PC-9 (cell line): Measurements from ENCODE around the gene PPP1R3D. TPM values are rescaled to one million over a fixed set of nuclear protein-coding genes. Genes with fewer than 3 reads are reported as not detected.

Experiments used
- BruUV-seq: library from RNA; stranded (reverse); fragments of 400-500 nt; replicated peaks from 2 replicates; lab custom pipeline; 2021; lab: Mats Ljungman, UMichigan
- CTCF ChIA-PET: fragments of 300-600 bp; sonication (Branson Sonifier 250); formaldehyde crosslinking; loops from one replicate; lab custom pipeline; 2022; ENCODE audit warnings: antibody characterized with exemption; lab: Charles Lee
- POLR2A ChIA-PET: fragments of 300-600 bp; sonication (Branson Sonifier 250); formaldehyde crosslinking; loops from one replicate; lab custom pipeline; 2022; ENCODE audit warnings: antibody characterized with exemption; ENCODE audit not compliant: unreplicated experiment; lab: Charles Lee
- DNase-seq, 2 experiments: peaks; one replicate each; pipeline versions ENCODE4 v3.0.0 to v3.0.0-alpha.2; 2015 to 2022; ENCODE audit warnings: mixed read lengths in 1 of 2
- H2AFZ ChIP-seq: fragments of 200-600 bp; sonication (generic); 2 replicates; pipeline ENCODE4 v1.8.1; 2017; ENCODE audit warnings: antibody characterized with exemption
- H3F3A ChIP-seq: fragments of 200-600 bp; sonication (generic); 2 replicates; pipeline ENCODE4 v1.8.1; 2017; ENCODE audit warnings: antibody characterized with exemption, mild to moderate bottlenecking, low read depth; ENCODE audit not compliant: insufficient read depth
- H3K27ac ChIP-seq: fragments of 200-600 bp; sonication (generic); 2 replicates; pipeline ENCODE4 v1.6.1; 2016; ENCODE audit warnings: mixed run types
- H3K27me3 ChIP-seq: fragments of 200-600 bp; sonication (generic); 2 replicates; pipeline ENCODE4 v1.6.1; 2016; ENCODE audit warnings: low read depth, mixed run types; ENCODE audit not compliant: insufficient read depth
- H3K36me3 ChIP-seq: fragments of 200-600 bp; sonication (generic); 2 replicates; pipeline ENCODE4 v1.6.1; 2016; ENCODE audit warnings: low read depth, mixed run types
- H3K4me1 ChIP-seq: fragments of 200-600 bp; sonication (generic); replicated peaks from 2 replicates; pipeline ENCODE4 v1.6.1; 2016; ENCODE audit warnings: mixed run types; ENCODE audit not compliant: insufficient read depth
- H3K4me2 ChIP-seq: fragments of 200-600 bp; sonication (generic); 2 replicates; pipeline ENCODE4 v1.6.1; 2017; ENCODE audit warnings: mixed run types
- H3K4me3 ChIP-seq: fragments of 200-600 bp; sonication (generic); 2 replicates; pipeline ENCODE4 v1.6.1; 2016; ENCODE audit warnings: mixed run types
- H3K79me2 ChIP-seq: fragments of 200-600 bp; sonication (generic); 2 replicates; pipeline ENCODE4 v1.6.1; 2017; ENCODE audit warnings: low read depth, mixed run types
- H3K9me2 ChIP-seq: fragments of 200-600 bp; sonication (generic); 2 replicates; pipeline ENCODE4 v1.8.1; 2017; ENCODE audit warnings: mild to moderate bottlenecking; ENCODE audit not compliant: insufficient read depth
- H3K9me3 ChIP-seq: fragments of 200-600 bp; sonication (generic); 2 replicates; pipeline ENCODE4 v1.8.1; 2016; ENCODE audit warnings: low read depth; ENCODE audit not compliant: insufficient read depth
- H4K20me1 ChIP-seq: fragments of 200-600 bp; sonication (generic); 2 replicates; pipeline ENCODE4 v1.8.1; 2017; ENCODE audit not compliant: insufficient read depth
- EZH2 ChIP-seq: fragments of 200-600 bp; sonication (generic); IDR thresholded peaks from 2 replicates; pipeline ENCODE4 v1.8.0; 2017; ENCODE audit warnings: antibody characterized with exemption, low read depth
- intact Hi-C: fragments of 100-400 bp; cut with micrococcal nuclease; formaldehyde crosslinking; loops from one replicate; pipeline ENCODE4 v1.10.0; 2022; ENCODE audit not compliant: unreplicated experiment
- total RNA-seq: library from RNA; stranded (reverse); gene quantifications from 2 replicates; pipeline ENCODE4 v1.2.3, GENCODE V29; 2021
- TF ChIP-seq, protein P1 (sequence below): fragments of 200-600 bp; sonication (generic); conservative IDR thresholded peaks from 2 replicates; pipeline ENCODE4 v1.6.1; 2017; ENCODE audit warnings: mixed run types, antibody characterized with exemption, mild to moderate bottlenecking, moderate library complexity

Gene PPP1R3D
- total RNA-seq, 1 experiment from 2014 or later, result 9.9 TPM

DNA sequence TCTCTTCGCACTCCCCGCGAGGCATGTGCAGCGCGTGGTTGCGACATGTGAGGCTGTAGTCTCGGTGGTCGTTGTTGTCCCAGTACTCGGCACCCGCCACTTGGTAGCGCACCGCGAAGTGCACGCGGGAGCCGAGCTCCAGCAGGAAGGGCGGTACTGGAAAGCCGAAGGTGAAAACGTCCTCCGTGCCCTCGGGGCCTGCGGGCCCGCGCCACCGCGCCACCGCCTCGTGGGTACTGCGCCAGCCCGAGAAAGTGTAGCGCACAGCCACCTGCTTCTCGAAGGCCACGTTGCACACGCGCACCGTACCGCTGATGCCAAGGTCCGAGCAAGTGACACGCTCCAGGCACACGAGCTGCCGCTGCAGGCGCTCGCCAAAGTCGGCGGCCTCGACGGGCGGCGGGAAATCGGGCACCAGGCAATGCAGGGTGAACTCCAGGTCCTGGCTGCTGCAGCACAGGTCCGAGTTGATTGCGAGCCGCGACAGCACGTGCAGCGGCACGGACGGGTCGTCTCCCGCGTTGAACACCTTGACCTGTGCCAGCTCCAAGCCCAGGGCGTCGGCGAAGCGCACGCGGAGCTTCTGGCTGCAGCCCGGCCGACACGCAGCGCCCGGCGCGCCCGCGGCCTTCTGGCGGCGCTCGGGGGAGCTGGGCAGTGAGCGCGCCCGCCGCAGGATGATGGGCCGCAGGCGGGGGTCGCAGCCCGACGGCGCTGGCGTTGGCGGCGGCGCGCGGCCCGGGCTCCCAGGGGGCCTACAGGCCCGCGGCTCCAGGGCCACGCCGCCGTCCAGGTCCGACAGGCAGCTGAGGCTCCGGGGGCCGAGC lies 840 bp downstream of the PPP1R3D start:
- no peak for TF ChIP-seq EZH2
- TF ChIP-seq, protein P1, sequence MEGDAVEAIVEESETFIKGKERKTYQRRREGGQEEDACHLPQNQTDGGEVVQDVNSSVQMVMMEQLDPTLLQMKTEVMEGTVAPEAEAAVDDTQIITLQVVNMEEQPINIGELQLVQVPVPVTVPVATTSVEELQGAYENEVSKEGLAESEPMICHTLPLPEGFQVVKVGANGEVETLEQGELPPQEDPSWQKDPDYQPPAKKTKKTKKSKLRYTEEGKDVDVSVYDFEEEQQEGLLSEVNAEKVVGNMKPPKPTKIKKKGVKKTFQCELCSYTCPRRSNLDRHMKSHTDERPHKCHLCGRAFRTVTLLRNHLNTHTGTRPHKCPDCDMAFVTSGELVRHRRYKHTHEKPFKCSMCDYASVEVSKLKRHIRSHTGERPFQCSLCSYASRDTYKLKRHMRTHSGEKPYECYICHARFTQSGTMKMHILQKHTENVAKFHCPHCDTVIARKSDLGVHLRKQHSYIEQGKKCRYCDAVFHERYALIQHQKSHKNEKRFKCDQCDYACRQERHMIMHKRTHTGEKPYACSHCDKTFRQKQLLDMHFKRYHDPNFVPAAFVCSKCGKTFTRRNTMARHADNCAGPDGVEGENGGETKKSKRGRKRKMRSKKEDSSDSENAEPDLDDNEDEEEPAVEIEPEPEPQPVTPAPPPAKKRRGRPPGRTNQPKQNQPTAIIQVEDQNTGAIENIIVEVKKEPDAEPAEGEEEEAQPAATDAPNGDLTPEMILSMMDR, result no peak

DNA sequence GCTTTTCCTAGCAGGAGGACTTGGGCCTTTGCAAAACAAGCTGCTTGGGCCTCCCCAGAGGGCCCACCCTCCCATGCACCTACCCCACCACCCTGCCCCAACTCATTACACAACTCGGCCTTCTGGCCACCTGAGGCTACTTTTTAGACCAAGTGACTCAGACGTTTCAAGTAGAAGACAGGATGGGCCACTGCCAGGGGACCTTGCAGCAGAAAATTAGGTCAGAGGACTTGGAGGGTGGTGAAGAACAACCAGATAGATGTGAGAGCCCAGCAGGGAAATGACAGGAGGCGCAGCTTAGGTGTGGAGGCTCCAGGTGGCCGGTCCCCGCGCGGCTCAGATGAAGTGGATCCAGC lies 1.4 kb downstream of the PPP1R3D start:
- POLR2A ChIA-PET, result interaction anchor here (0.6 kb wide), 1 partner anchor 61 kb away, joined by 12 read pairs; no protein-coding TSS in a partner anchor
- Histone ChIP-seq H3K9me2 (no peaks in the 10 kb centered on the region), H3K79me2 (peaks cover 63% of the 10 kb centered on the region), H3F3A (peaks cover 37% of the 10 kb centered on the region), H3K27me3 (no peaks in the 10 kb centered on the region), H3K27ac (peak overlapping the region; percentile 52), H3K4me2 (peak overlapping the region; percentile 83), H3K36me3 (peaks cover 20% of the 10 kb centered on the region), H3K9me3 (no peaks in the 10 kb centered on the region; the same call in 1 of the 2 replicates), H3K4me1 (peaks cover 50% of the 10 kb centered on the region), H4K20me1 (0 out of 2 replicates have a peak, but pooled peaks cover 8% of the 10 kb centered on the region), H2AFZ (no peak overlapping the region), H3K4me3 (peak overlapping the region; percentile 72; the same call in 1 of the 2 replicates)
- DNase-seq, result peak in 1 of 2 experiments; percentile 89
- BruUV-seq, result no TSS peak
- TF ChIP-seq, protein P1, result no peak
- TF ChIP-seq EZH2, result no peak
- intact Hi-C loops, result no loop called here
- CTCF ChIA-PET, result interaction anchor here (0.7 kb wide), 1 partner anchor 10 kb away, joined by 3 read pairs; no protein-coding TSS in a partner anchor

More for the DNA sequence above, 840 bp downstream of the PPP1R3D start:
- Histone ChIP-seq H4K20me1 (0 out of 2 replicates have a peak, but pooled peaks cover 8% of the 10 kb centered on the region), H3F3A (peaks cover 37% of the 10 kb centered on the region), H3K4me1 (peaks cover 50% of the 10 kb centered on the region), H3K9me3 (no peaks in the 10 kb centered on the region; the same call in 1 of the 2 replicates), H3K79me2 (peaks cover 63% of the 10 kb centered on the region), H3K4me2 (peak overlapping the region; percentile 83), H2AFZ (peak overlapping the region; percentile 97), H3K27me3 (no peaks in the 10 kb centered on the region), H3K27ac (peak overlapping the region; percentile 81), H3K9me2 (no peaks in the 10 kb centered on the region), H3K4me3 (peak overlapping the region; percentile 72), H3K36me3 (peaks cover 20% of the 10 kb centered on the region)
- DNase-seq, result no peak
- ChIA-PET CTCF (interaction anchor here (0.7 kb wide), 1 partner anchor 10 kb away, joined by 3 read pairs; no protein-coding TSS in a partner anchor), POLR2A (no interaction called here)
- intact Hi-C loops, result no loop called here
- no TSS peak for BruUV-seq

DNA sequence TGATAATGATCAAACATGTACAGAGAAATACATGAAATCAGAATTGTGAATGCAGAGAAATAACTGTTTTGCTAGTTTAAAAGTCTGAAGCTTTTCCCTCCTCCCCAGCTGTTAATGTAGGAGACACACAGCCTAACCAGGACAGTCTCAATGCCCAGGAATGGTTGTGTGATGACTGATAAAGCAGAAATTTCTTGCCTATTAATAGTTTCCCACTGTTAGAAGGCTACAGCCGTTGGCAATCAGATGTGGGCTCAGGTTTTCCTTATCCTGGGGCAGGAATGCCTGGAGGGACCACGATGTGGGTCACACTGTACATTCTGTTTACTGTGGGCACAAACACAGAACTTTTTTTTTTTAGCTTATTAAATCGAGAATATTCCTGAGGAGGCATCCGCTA lies 1.9 kb downstream of the PPP1R3D start:
- intact Hi-C loops, result no loop called here
- Histone ChIP-seq H3K27ac (peak overlapping the region; percentile 52), H3F3A (peaks cover 37% of the 10 kb centered on the region), H3K4me2 (peak overlapping the region; percentile 83), H3K9me2 (no peaks in the 10 kb centered on the region), H3K36me3 (peaks cover 19% of the 10 kb centered on the region), H2AFZ (no peak overlapping the region), H3K79me2 (peaks cover 63% of the 10 kb centered on the region), H3K4me1 (peaks cover 50% of the 10 kb centered on the region), H4K20me1 (0 out of 2 replicates have a peak, but pooled peaks cover 8% of the 10 kb centered on the region), H3K27me3 (no peaks in the 10 kb centered on the region), H3K4me3 (peak overlapping the region; percentile 72; the same call in 1 of the 2 replicates), H3K9me3 (no peaks in the 10 kb centered on the region; the same call in 1 of the 2 replicates)
- ChIA-PET CTCF (interaction anchor here (0.7 kb wide), 1 partner anchor 11 kb away, joined by 3 read pairs; no protein-coding TSS in a partner anchor), POLR2A (interaction anchor here (0.6 kb wide), 1 partner anchor 61 kb away, joined by 12 read pairs; no protein-coding TSS in a partner anchor)
- peak in 1 of 2 experiments; percentile 72 for DNase-seq
- no peak for TF ChIP-seq EZH2
- TF ChIP-seq, protein P1, result no peak
- TSS peak; percentile 39 for BruUV-seq
